K562 (cell line): ENCODE results near the gene DPP9. TPM values are rescaled to one million over a fixed set of nuclear protein-coding genes. Genes with fewer than 3 reads are reported as not detected.

Experiments
- BRD4 ChIP-seq: fragments of 200-600 bp; sonication (generic); IDR thresholded peaks from 2 replicates; pipeline ENCODE4 v1.6.1; 2017; ENCODE audit warnings: inconsistent platforms
- EP300 ChIP-seq: IDR thresholded peaks from 2 replicates; pipeline ENCODE4 v1.6.1; 2012; ENCODE audit warnings: low read length, improper control_type of control experiment
- ETV1 ChIP-seq: fragments of 450-650 bp; conservative IDR thresholded peaks from 2 replicates; pipeline ENCODE4 v1.6.1; 2016; ENCODE audit warnings: missing genetic modification characterization, control low read depth, low read depth, missing compliant biosample characterization
- GTF3C2 ChIP-seq: IDR thresholded peaks from 3 replicates; pipeline ENCODE4 v1.6.1; 2011; ENCODE audit warnings: borderline replicate concordance, mild to moderate bottlenecking, moderate library complexity; ENCODE audit not compliant: insufficient read length; ENCODE audit errors: extremely low read depth
- NFE2L1 ChIP-seq: fragments of 450-650 bp; IDR thresholded peaks from 2 replicates; pipeline ENCODE4 v1.6.1; 2016; ENCODE audit warnings: missing genetic modification characterization, low read depth, mild to moderate bottlenecking, missing compliant biosample characterization, moderate library complexity, borderline replicate concordance
- PRDM10 ChIP-seq: fragments of 450-650 bp; IDR thresholded peaks from 2 replicates; pipeline ENCODE4 v1.6.1; 2018; ENCODE audit not compliant: partially characterized antibody
- PRMT5 ChIP-seq: sonication (generic); formaldehyde crosslinking; IDR thresholded peaks from 2 replicates; pipeline ENCODE4 v1.5.0; 2020; ENCODE audit warnings: missing genetic modification reagents
- RAD51 ChIP-seq: fragments of 450-650 bp; IDR thresholded peaks from 2 replicates; pipeline ENCODE4 v1.7.1; 2016; ENCODE audit warnings: low read depth, mild to moderate bottlenecking, borderline replicate concordance
- SMAD3 ChIP-seq: fragments of 450-650 bp; formaldehyde crosslinking; conservative IDR thresholded peaks from 2 replicates; pipeline ENCODE4 v1.4.0; 2020; ENCODE audit warnings: mild to moderate bottlenecking
- SP2 ChIP-seq: IDR thresholded peaks from 2 replicates; pipeline ENCODE4 v1.6.1; 2011; ENCODE audit warnings: mild to moderate bottlenecking, low read depth, low read length, moderate library complexity; ENCODE audit not compliant: poor library complexity, severe bottlenecking; ENCODE audit errors: extremely low read depth
- TEAD4 ChIP-seq, 2 experiments: sonication (generic) in 1 of 2; formaldehyde crosslinking in 1 of 2; IDR thresholded peaks; 2 replicates each; pipeline versions ENCODE4 v1.6.1 to v1.8.0; 2012 to 2022; ENCODE audit warnings: borderline replicate concordance in 1 of 2, inconsistent platforms in 1 of 2, low read length in 1 of 2, mild to moderate bottlenecking in 1 of 2, missing genetic modification reagents in 1 of 2
- TRIM25 ChIP-seq: fragments of 450-650 bp; IDR thresholded peaks from 2 replicates; pipeline ENCODE4 v1.7.0; 2016; ENCODE audit warnings: borderline replicate concordance
- ZFP91 ChIP-seq: sonication (generic); formaldehyde crosslinking; IDR thresholded peaks from 2 replicates; pipeline ENCODE4 v1.8.0; 2022; ENCODE audit warnings: mild to moderate bottlenecking, missing genetic modification reagents
- ZNF124 ChIP-seq: sonication (generic); formaldehyde crosslinking; IDR thresholded peaks from 2 replicates; pipeline ENCODE4 v1.8.1; 2022; ENCODE audit warnings: missing genetic modification reagents
- ZNF217 ChIP-seq: sonication (generic); formaldehyde crosslinking; IDR thresholded peaks from 2 replicates; pipeline ENCODE4 v1.8.0; 2022; ENCODE audit warnings: mild to moderate bottlenecking, missing genetic modification reagents
- ZNF583 ChIP-seq: fragments of 250-450 bp; sonication (Bioruptor Pico); IDR thresholded peaks from 2 replicates; pipeline ENCODE4 v1.4.0; 2020
- ZNF77 ChIP-seq: fragments of 250-450 bp; sonication (Bioruptor Pico); IDR thresholded peaks from 2 replicates; pipeline ENCODE4 v1.5.0; 2020
- ZSCAN29 ChIP-seq: fragments of 450-650 bp; IDR thresholded peaks from 2 replicates; pipeline ENCODE4 v1.6.1; 2017
- polyA plus RNA-seq, 8 experiments: library from polyadenylated mRNA; depleted of rRNA in 4 of 8; stranded (reverse) in 5 of 8; unstranded in 3 of 8; fragments of >200 nt; fragmentation: Nextera tagmentation in 2 of 8; fragmentation: Illumina TruSeq in 1 of 8; extraction: Ambion mirVana in 2 of 8; extraction: Trizol in 1 of 8; gene quantifications; 2 replicates each; pipeline versions ENCODE4 v1.2.1 to v1.2.3, GENCODE V29; 2011 to 2014; ENCODE audit warnings: inconsistent platforms in 1 of 8, missing spikeins in 1 of 8
- total RNA-seq, 7 experiments: library from RNA; depleted of rRNA in 6 of 7; stranded (reverse); fragments of >200 nt in 6 of 7; fragmentation: Illumina TruSeq in 2 of 7; extraction: Trizol in 2 of 7; gene quantifications; 2 replicates each; pipeline versions ENCODE4 v1.2.1 to v1.2.3, GENCODE V29; 2011 to 2021; ENCODE audit warnings: low replicate concordance in 1 of 7

DPP9 gene
- total and polyA plus RNA-seq, 9 of the 15 experiments (the other 6 are each of a cell fraction or from before 2014, with no cell fraction given), result 0.90 to 66.7 (median 24.5) TPM

GRCh38 chr19:4638828-4639530 lies 84.7 kb downstream of the DPP9 start, which contains the start of gene TNFAIP8L1 (continued):
- TF ChIP-seq GTF3C2 (no peak), SMAD3 (CRISPR knock-in tag) (no peak), PRMT5 (CRISPR knock-in tag) (no peak), ZFP91 (CRISPR knock-in tag) (no peak), TEAD4 (IDR thresholded peaks at IDR 0.05; ENCODE audit: low read length) (no peak; the same call in none of the 2 replicates), TEAD4 (CRISPR knock-in tag; IDR thresholded peaks at IDR 0.05; ENCODE audit: borderline replicate concordance) (no peak), TRIM25 (no peak), ZNF217 (CRISPR knock-in tag) (no peak), ZNF583 (no peak), SP2 (peak; percentile 80), NFE2L1 (tag) (no peak), ZNF124 (CRISPR knock-in tag) (no peak), PRDM10 (peak; percentile 70), RAD51 (peak; percentile 81), ZNF77 (CRISPR knock-in tag) (no peak), BRD4 (no peak), ETV1 (peak; percentile 91), EP300 (peak; percentile 63; the same call in 1 of the 2 replicates), ZSCAN29 (no peak)
